Gastroesophageal sphincter (tissue), 3 donors: ENCODE results near the gene FGF14.

Experiments
- POLR2A ChIP-seq, 2 donors: fragments of 450-650 bp; IDR thresholded peaks; one replicate each; pipeline ENCODE4 v1.6.1; 2017; ENCODE audit warnings: antibody characterized with exemption in 2 of 2, mild to moderate bottlenecking in 2 of 2, moderate library complexity in 1 of 2
- TF ChIP-seq, protein P1 (sequence below), 4 experiments: fragments of 200-600 bp in 2 of 4; fragments of 450-650 bp in 2 of 4; sonication (generic) in 1 of 4; IDR thresholded peaks; one replicate each; pipeline ENCODE4 v1.5.1; 2017 to 2019; ENCODE audit warnings: antibody characterized with exemption in 4 of 4, mild to moderate bottlenecking in 2 of 4, moderate library complexity in 2 of 4

- TF ChIP-seq, protein P1, sequence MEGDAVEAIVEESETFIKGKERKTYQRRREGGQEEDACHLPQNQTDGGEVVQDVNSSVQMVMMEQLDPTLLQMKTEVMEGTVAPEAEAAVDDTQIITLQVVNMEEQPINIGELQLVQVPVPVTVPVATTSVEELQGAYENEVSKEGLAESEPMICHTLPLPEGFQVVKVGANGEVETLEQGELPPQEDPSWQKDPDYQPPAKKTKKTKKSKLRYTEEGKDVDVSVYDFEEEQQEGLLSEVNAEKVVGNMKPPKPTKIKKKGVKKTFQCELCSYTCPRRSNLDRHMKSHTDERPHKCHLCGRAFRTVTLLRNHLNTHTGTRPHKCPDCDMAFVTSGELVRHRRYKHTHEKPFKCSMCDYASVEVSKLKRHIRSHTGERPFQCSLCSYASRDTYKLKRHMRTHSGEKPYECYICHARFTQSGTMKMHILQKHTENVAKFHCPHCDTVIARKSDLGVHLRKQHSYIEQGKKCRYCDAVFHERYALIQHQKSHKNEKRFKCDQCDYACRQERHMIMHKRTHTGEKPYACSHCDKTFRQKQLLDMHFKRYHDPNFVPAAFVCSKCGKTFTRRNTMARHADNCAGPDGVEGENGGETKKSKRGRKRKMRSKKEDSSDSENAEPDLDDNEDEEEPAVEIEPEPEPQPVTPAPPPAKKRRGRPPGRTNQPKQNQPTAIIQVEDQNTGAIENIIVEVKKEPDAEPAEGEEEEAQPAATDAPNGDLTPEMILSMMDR (IDR thresholded peaks at IDR 0.05) = no peak
- TF ChIP-seq POLR2A (IDR thresholded peaks at IDR 0.05) = no peak
Observed at GRCh38 chr13:102225892-102226291, 176.0 kb downstream of the FGF14 start.
